Upper lobe of left lung (tissue), 4 donors: ENCODE data around the gene PRSS2.
A peak's percentile ranks its signal among the peaks of the same experiment; 100 is the strongest.

Experiments used
- POLR2AphosphoS5 ChIP-seq, 2 donors: sonication (generic); formaldehyde crosslinking; IDR thresholded peaks; one replicate each; pipeline ENCODE4 v1.5.1; 2017; ENCODE audit warnings: antibody characterized with exemption in 2 of 2
- TF ChIP-seq, protein P1 (sequence below), 6 experiments: fragments of 450-650 bp in 4 of 6; fragments of 200-600 bp in 2 of 6; sonication (generic) in 2 of 6; IDR thresholded peaks; one replicate each; pipeline ENCODE4 v1.5.1; 2016 to 2019; ENCODE audit warnings: antibody characterized with exemption in 6 of 6

DNA sequence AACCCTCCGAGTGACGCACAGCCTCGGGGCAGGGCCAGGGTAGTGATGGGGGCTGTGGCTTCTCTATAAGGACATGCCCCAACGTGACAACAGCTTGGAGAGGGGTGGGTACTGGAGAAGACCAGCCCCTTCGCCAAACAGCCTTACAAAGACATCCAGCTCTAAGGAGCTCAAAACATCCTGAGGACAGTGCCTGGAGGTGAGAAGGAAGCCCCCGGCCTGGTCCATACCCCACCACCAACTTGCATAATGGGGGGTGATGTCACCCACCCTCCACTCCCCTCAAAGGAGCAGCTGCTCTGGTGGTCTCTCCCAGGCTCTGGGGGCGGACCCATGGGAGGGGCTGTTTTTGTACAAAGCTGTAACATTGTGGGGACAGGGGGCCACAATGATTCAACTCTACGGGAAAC is 15.1 kb downstream of the PRSS2 start:
- peak in 1 of 2 donors; percentile 28 for TF ChIP-seq POLR2AphosphoS5 (IDR thresholded peaks at IDR 0.05)
- TF ChIP-seq, protein P1, sequence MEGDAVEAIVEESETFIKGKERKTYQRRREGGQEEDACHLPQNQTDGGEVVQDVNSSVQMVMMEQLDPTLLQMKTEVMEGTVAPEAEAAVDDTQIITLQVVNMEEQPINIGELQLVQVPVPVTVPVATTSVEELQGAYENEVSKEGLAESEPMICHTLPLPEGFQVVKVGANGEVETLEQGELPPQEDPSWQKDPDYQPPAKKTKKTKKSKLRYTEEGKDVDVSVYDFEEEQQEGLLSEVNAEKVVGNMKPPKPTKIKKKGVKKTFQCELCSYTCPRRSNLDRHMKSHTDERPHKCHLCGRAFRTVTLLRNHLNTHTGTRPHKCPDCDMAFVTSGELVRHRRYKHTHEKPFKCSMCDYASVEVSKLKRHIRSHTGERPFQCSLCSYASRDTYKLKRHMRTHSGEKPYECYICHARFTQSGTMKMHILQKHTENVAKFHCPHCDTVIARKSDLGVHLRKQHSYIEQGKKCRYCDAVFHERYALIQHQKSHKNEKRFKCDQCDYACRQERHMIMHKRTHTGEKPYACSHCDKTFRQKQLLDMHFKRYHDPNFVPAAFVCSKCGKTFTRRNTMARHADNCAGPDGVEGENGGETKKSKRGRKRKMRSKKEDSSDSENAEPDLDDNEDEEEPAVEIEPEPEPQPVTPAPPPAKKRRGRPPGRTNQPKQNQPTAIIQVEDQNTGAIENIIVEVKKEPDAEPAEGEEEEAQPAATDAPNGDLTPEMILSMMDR (IDR thresholded peaks at IDR 0.05), result no peak
